Activated naive CD4-positive, alpha-beta T cell treated with anti-CD3 and anti-CD28 coated beads for 36 hours (primary cell): Measurements from ENCODE around the gene CD48. TPM values are rescaled to one million over a fixed set of nuclear protein-coding genes. Genes with fewer than 3 reads are reported as not detected.
"Not testable (repeated sequence)": the region's sequence is repeated elsewhere in the genome, so short reads cannot be mapped to it uniquely, and the experiment has no call there.

Source experiments
- CTCF ChIA-PET: fragments of 350-600 bp; sonication (Branson Sonifier 250); formaldehyde crosslinking; loops from one replicate; lab custom pipeline; 2021; ENCODE audit warnings: antibody characterized with exemption; lab: Charles Lee
- DNase-seq: peaks from one replicate; pipeline ENCODE4 v3.0.0-alpha.2; 2020
- H3K27ac Mint-ChIP-seq: one replicate; pipeline ENCODE4 v1.8.0; 2021; ENCODE audit warnings: mild to moderate bottlenecking, mixed read lengths
- H3K27me3 Mint-ChIP-seq: one replicate; pipeline ENCODE4 v1.8.0; 2021; ENCODE audit warnings: low read depth, mixed read lengths
- H3K36me3 Mint-ChIP-seq: one replicate; pipeline ENCODE4 v1.8.0; 2021; ENCODE audit warnings: low read depth, mixed read lengths
- H3K4me1 Mint-ChIP-seq: one replicate; pipeline ENCODE4 v1.8.0; 2021; ENCODE audit warnings: low read depth, mixed read lengths
- H3K4me3 Mint-ChIP-seq: one replicate; pipeline ENCODE4 v1.8.0; 2021; ENCODE audit warnings: mild to moderate bottlenecking, moderate library complexity, mixed read lengths
- H3K9me3 Mint-ChIP-seq: one replicate; pipeline ENCODE4 v1.8.0; 2021; ENCODE audit warnings: mixed read lengths
- intact Hi-C: fragments of 100-400 bp; cut with micrococcal nuclease; formaldehyde crosslinking; loops from one replicate; pipeline ENCODE4 v1.15.1; 2023
- total RNA-seq, 2 experiments: library from RNA; stranded (reverse); gene quantifications; one replicate each; pipeline ENCODE4 v1.2.3, GENCODE V29; 2021

Gene CD48
- total RNA-seq, 2 experiments from 2014 or later = 338 to 340 TPM

GRCh38 chr1:160702100-160702499 is 9.5 kb downstream of the CD48 start:
- Mint-ChIP-seq H3K4me3 (no peak overlapping the region), H3K36me3 (peaks cover 55% of the 10 kb centered on the region), H3K27ac (peak overlapping the region; percentile 54), H3K4me1 (peaks cover 87% of the 10 kb centered on the region), H3K27me3 (no peaks in the 10 kb centered on the region), H3K9me3 (no peaks in the 10 kb centered on the region)
- no peak for DNase-seq
- intact Hi-C loops = loop anchor here (10.0 kb wide), 1 partner anchor 437 kb away; the partner anchor contains the start of gene DCAF8
- CTCF ChIA-PET = interaction anchor here (1.7 kb wide), 1 partner anchor 21 kb away, joined by 10 read pairs; no protein-coding TSS in a partner anchor

- not testable (repeated sequence) for DNase-seq
These were observed 19.2 kb downstream of the CD48 start for GRCh38 chr1:160692390-160692789.

GRCh38 chr1:160685266-160685665 is 26.4 kb downstream of the CD48 start:
- intact Hi-C loops = loop anchor here (10.0 kb wide), 1 partner anchor 760 kb away; the partner anchor contains the start of gene TAGLN2
- H3K4me3 Mint-ChIP-seq = peak overlapping the region; percentile 35

More at GRCh38 chr1:160692390-160692789, 19.2 kb downstream of the CD48 start:
- intact Hi-C loops = loop anchor here (1.0 kb wide), 1 partner anchor 9 kb away; no protein-coding TSS in a partner anchor
- Mint-ChIP-seq H3K27ac (peak overlapping the region; percentile 62), H3K36me3 (peaks cover 47% of the 10 kb centered on the region), H3K4me1 (peaks cover 82% of the 10 kb centered on the region)
- not testable (repeated sequence) for H3K4me3 Mint-ChIP-seq, H3K9me3 Mint-ChIP-seq, H3K27me3 Mint-ChIP-seq
- CTCF ChIA-PET = interaction anchor here (0.6 to 2.1 kb wide), 7 partner anchors 10 to 179 kb away, joined by 3 to 8 read pairs (median 4); no protein-coding TSS in a partner anchor

GRCh38 chr1:160682983-160683865 is 28.4 kb downstream of the CD48 start:
- peak overlapping the region; percentile 49 for H3K4me3 Mint-ChIP-seq
- CTCF ChIA-PET = interaction anchor here (0.5 to 9.3 kb wide), 16 partner anchors 9 to 446 kb away, joined by 3 to 84 read pairs (median 4); partner anchors contain the start of genes CD48 and SLAMF1
- H3K4me1 Mint-ChIP-seq = peaks cover 78% of the 10 kb centered on the region
- H3K27me3 Mint-ChIP-seq = no peaks in the 10 kb centered on the region
- intact Hi-C loops = loop anchor here (1.0 to 10.0 kb wide), 9 partner anchors 8 to 758 kb away; partner anchors contain the start of gene TAGLN2
- H3K36me3 Mint-ChIP-seq = peaks cover 77% of the 10 kb centered on the region
- no peaks in the 10 kb centered on the region for H3K9me3 Mint-ChIP-seq
- peak overlapping the region; percentile 95 for H3K27ac Mint-ChIP-seq
- peak; percentile 49 for DNase-seq

More at GRCh38 chr1:160685266-160685665, 26.4 kb downstream of the CD48 start:
- peak; percentile 65 for DNase-seq
- H3K27ac Mint-ChIP-seq = peak overlapping the region; percentile 95
- H3K4me1 Mint-ChIP-seq = peaks cover 91% of the 10 kb centered on the region
- CTCF ChIA-PET = interaction anchor here (0.8 to 9.3 kb wide), 6 partner anchors 10 to 305 kb away, joined by 3 to 84 read pairs (median 14); no protein-coding TSS in a partner anchor
- H3K27me3 Mint-ChIP-seq = no peaks in the 10 kb centered on the region
- no peaks in the 10 kb centered on the region for H3K9me3 Mint-ChIP-seq
- peaks cover 81% of the 10 kb centered on the region for H3K36me3 Mint-ChIP-seq

- Mint-ChIP-seq H3K27me3 (no peaks in the 10 kb centered on the region), H3K27ac (peak overlapping the region; percentile 95), H3K4me3 (no peak overlapping the region), H3K36me3 (peaks cover 80% of the 10 kb centered on the region), H3K4me1 (peaks cover 78% of the 10 kb centered on the region), H3K9me3 (no peaks in the 10 kb centered on the region)
- CTCF ChIA-PET = interaction anchor here (0.5 to 9.3 kb wide), 24 partner anchors 11 to 270 kb away, joined by 3 to 84 read pairs (median 6); partner anchors contain the start of genes CD48, LY9 and SLAMF1
- intact Hi-C loops = loop anchor here (1.0 to 10.0 kb wide), 7 partner anchors 44 to 757 kb away; partner anchors contain the start of gene TAGLN2
- DNase-seq = no peak
These were observed 29.8 kb downstream of the CD48 start for GRCh38 chr1:160681891-160682140.

- no peak overlapping the region for H3K4me3 Mint-ChIP-seq
- H3K4me1 Mint-ChIP-seq = peaks cover 77% of the 10 kb centered on the region
- intact Hi-C loops = loop anchor here (1.0 to 10.0 kb wide), 6 partner anchors 45 to 756 kb away; partner anchors contain the start of gene TAGLN2
- H3K9me3 Mint-ChIP-seq = no peaks in the 10 kb centered on the region
- peaks cover 77% of the 10 kb centered on the region for H3K36me3 Mint-ChIP-seq
- DNase-seq = peak; percentile 96
- CTCF ChIA-PET = interaction anchor here (0.5 to 9.3 kb wide), 35 partner anchors 11 to 270 kb away, joined by 3 to 84 read pairs (median 4); partner anchors contain the start of genes CD48, ITLN1, LY9 and SLAMF1
- peak overlapping the region; percentile 95 for H3K27ac Mint-ChIP-seq
- no peaks in the 10 kb centered on the region for H3K27me3 Mint-ChIP-seq
These were observed 30.3 kb downstream of the CD48 start for GRCh38 chr1:160681066-160681890.

GRCh38 chr1:160680399-160680798 is 31.2 kb downstream of the CD48 start:
- CTCF ChIA-PET = interaction anchor here (0.6 to 9.3 kb wide), 22 partner anchors 12 to 271 kb away, joined by 3 to 84 read pairs (median 7); partner anchors contain the start of genes CD48 and SLAMF1
- no peaks in the 10 kb centered on the region for H3K27me3 Mint-ChIP-seq
- H3K9me3 Mint-ChIP-seq = no peaks in the 10 kb centered on the region
- H3K36me3 Mint-ChIP-seq = peaks cover 82% of the 10 kb centered on the region
- peak overlapping the region; percentile 95 for H3K27ac Mint-ChIP-seq
- H3K4me3 Mint-ChIP-seq = no peak overlapping the region
- intact Hi-C loops = loop anchor here (5.0 to 10.0 kb wide), 2 partner anchors 197 to 756 kb away; partner anchors contain the start of gene TAGLN2
- DNase-seq = no peak
- peaks cover 77% of the 10 kb centered on the region for H3K4me1 Mint-ChIP-seq

GRCh38 chr1:160679893-160680292 is 31.7 kb downstream of the CD48 start:
- Mint-ChIP-seq H3K27me3 (no peaks in the 10 kb centered on the region), H3K9me3 (no peaks in the 10 kb centered on the region), H3K4me1 (peaks cover 72% of the 10 kb centered on the region), H3K27ac (peak overlapping the region; percentile 76), H3K4me3 (no peak overlapping the region), H3K36me3 (peaks cover 78% of the 10 kb centered on the region)
- CTCF ChIA-PET = interaction anchor here (1.4 to 9.3 kb wide), 13 partner anchors 23 to 272 kb away, joined by 3 to 84 read pairs (median 10); partner anchors contain the start of gene CD48
- intact Hi-C loops = loop anchor here (5.0 to 10.0 kb wide), 3 partner anchors 197 to 1665 kb away; partner anchors contain the start of gene TAGLN2
- no peak for DNase-seq

- DNase-seq = no peak
- CTCF ChIA-PET = interaction anchor here (1.2 kb wide), 1 partner anchor 92 kb away, joined by 3 read pairs; no protein-coding TSS in a partner anchor
- no peaks in the 10 kb centered on the region for H3K9me3 Mint-ChIP-seq
- H3K36me3 Mint-ChIP-seq = peaks cover 53% of the 10 kb centered on the region
- peak overlapping the region; percentile 78 for H3K27ac Mint-ChIP-seq
- no peaks in the 10 kb centered on the region for H3K27me3 Mint-ChIP-seq
- peaks cover 44% of the 10 kb centered on the region for H3K4me1 Mint-ChIP-seq
- intact Hi-C loops = loop anchor here (10.0 kb wide), 1 partner anchor 1662 kb away; no protein-coding TSS in a partner anchor
- H3K4me3 Mint-ChIP-seq = peak overlapping the region; percentile 28
These were observed 34.6 kb downstream of the CD48 start for GRCh38 chr1:160676869-160677597.

GRCh38 chr1:160675641-160676410 is 35.8 kb downstream of the CD48 start:
- intact Hi-C loops = loop anchor here (1.0 to 10.0 kb wide), 4 partner anchors 7 to 1661 kb away; no protein-coding TSS in a partner anchor
- peaks cover 49% of the 10 kb centered on the region for H3K36me3 Mint-ChIP-seq

More at GRCh38 chr1:160675641-160676410, 35.8 kb downstream of the CD48 start:
- no peaks in the 10 kb centered on the region for H3K9me3 Mint-ChIP-seq
- no peak overlapping the region for H3K4me3 Mint-ChIP-seq
- H3K27me3 Mint-ChIP-seq = no peaks in the 10 kb centered on the region
- H3K4me1 Mint-ChIP-seq = peaks cover 41% of the 10 kb centered on the region
- H3K27ac Mint-ChIP-seq = no peak overlapping the region
- CTCF ChIA-PET = interaction anchor here (0.7 to 4.8 kb wide), 45 partner anchors 10 to 322 kb away, joined by 3 to 34 read pairs (median 5); partner anchors contain the start of genes CD48, ITLN2, SLAMF1 and SLAMF7
- DNase-seq = peak; percentile 92
